ENCODE results near the gene SPC24. TPM values are rescaled to one million over a fixed set of nuclear protein-coding genes. Genes with fewer than 3 reads are reported as not detected.

Gene SPC24
- total and polyA plus RNA-seq, 12 donors = 0.60 to 16.5 (median 4.2) TPM

GRCh38 chr19:11197291-11198174, 42.0 kb upstream of the SPC24 start, which contains the start of gene KANK2:
Gene KANK2 (minus strand): TSS chr19:11197545. CDS start chr19:11194511, 3,034 bp downstream.
- peaks cover 26 to 33% of the 10 kb centered on the region in 2 donors for H3K4me1 ChIP-seq (replicated peaks in 1 of 2)

GRCh38 chr19:11196406-11197287, 41.1 kb upstream of the SPC24 start:
- TF ChIP-seq CTCF (IDR thresholded peaks at IDR 0.05) (no peak), POLR2A (IDR thresholded peaks at IDR 0.05) (no peak)
- peak in 3 of 7 donors; percentile 42 to 54 (median 46) for DNase-seq
- 13 to 22% (median 16%) methylated on average over 15 to 46 of the region's 47 CpGs for WGBS, 4 donors
- Histone ChIP-seq H3K9me3 (replicated peaks in 1 of 3) (no peaks in the 10 kb centered on the region), H3K27me3 (no peaks in the 10 kb centered on the region), H3K4me3 (peak overlapping the region; percentile 60 to 83 (median 67)), H3K4me1 (replicated peaks in 1 of 2) (peaks cover 29 to 34% of the 10 kb centered on the region in 2 donors), H3K27ac (peak overlapping the region; percentile 53 to 95 (median 77)), H3K36me3 (replicated peaks in 1 of 2) (peaks cover 0 to 25% of the 10 kb centered on the region in 2 donors)
- intact Hi-C loops (cut with DNase I) = no loop called here

More at GRCh38 chr19:11197291-11198174, 42.0 kb upstream of the SPC24 start, which contains the start of gene KANK2:
- peak; percentile 85 to 91 (median 88) for DNase-seq
- no peaks in the 10 kb centered on the region for H3K9me3 ChIP-seq (replicated peaks in 1 of 3)
- H3K4me3 ChIP-seq = peak within 1 kb of the TSS; percentile 60 to 83 (median 67)
- TF ChIP-seq POLR2A (IDR thresholded peaks at IDR 0.05) (peak in 1 of 2 donors; percentile 65), CTCF (IDR thresholded peaks at IDR 0.05) (peak in 1 of 6 experiments; percentile 30)
- 0 to 2% (median 1%) methylated on average over 1 to 72 of the region's 78 CpGs for WGBS, 4 donors
- no peaks in the 10 kb centered on the region for H3K27me3 ChIP-seq
- intact Hi-C loops (cut with DNase I) = no loop called here
- peaks cover 0 to 18% of the 10 kb centered on the region in 2 donors for H3K36me3 ChIP-seq (replicated peaks in 1 of 2)
- peak within 1 kb of the TSS; percentile 60 to 95 (median 77) for H3K27ac ChIP-seq

DNA sequence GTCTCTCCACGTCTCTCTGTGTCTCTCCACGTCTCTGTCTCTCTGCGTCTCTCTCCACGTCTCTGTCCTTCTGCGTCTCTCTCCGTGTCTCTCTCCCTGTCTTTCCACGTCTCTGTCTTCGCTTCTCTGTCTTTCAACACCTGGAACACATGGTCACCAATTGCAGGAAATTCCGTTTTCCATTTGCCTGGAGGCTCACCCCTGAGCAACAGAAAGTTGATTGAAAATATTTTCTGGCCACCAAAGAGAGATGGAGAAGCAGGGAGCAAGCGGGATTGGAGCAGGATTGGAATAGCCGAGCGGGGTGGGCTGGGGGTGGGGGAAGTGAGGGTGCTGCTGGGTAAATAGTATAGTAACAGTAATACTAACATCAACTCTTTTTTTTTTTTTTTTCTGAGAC, 40.1 kb upstream of the SPC24 start:
- intact Hi-C loops (cut with DNase I) = no loop called here
- Histone ChIP-seq H3K27me3 (no peaks in the 10 kb centered on the region), H3K27ac (peak overlapping the region in 2 of 5 donors; percentile 46 to 65), H3K4me3 (peak overlapping the region in 1 of 4 donors; percentile 83), H3K4me1 (replicated peaks in 1 of 2) (peaks cover 34 to 43% of the 10 kb centered on the region in 2 donors), H3K9me3 (replicated peaks in 1 of 3) (no peaks in the 10 kb centered on the region), H3K36me3 (replicated peaks in 1 of 2) (peaks cover 0 to 25% of the 10 kb centered on the region in 2 donors)
- TF ChIP-seq CTCF (IDR thresholded peaks at IDR 0.05) (no peak), POLR2A (IDR thresholded peaks at IDR 0.05) (no peak)
- DNase-seq = no peak
- 71 to 77% (median 74%) methylated on average over 12 of the region's 12 CpGs for WGBS, 4 donors
